Fibroblast of skin of back (primary cell): Measurements from ENCODE around the gene HMX1.

ENCODE experiments used
- DNase-seq: peaks from one replicate; pipeline ENCODE4 v3.0.0-alpha.2; 2013

HMX1 gene

GRCh38 chr4:8867624-8868320, 3.9 kb downstream of the HMX1 start:
- DNase-seq, result no peak

- DNase-seq, result no peak
Measured at GRCh38 chr4:8866828-8867623, 4.6 kb downstream of the HMX1 start.

GRCh38 chr4:8866421-8866820, 5.2 kb downstream of the HMX1 start:
- DNase-seq, result no peak

GRCh38 chr4:8865681-8866310, 5.8 kb downstream of the HMX1 start:
- no peak for DNase-seq

- no peak for DNase-seq
Measured at GRCh38 chr4:8864912-8865680, 6.5 kb downstream of the HMX1 start.

GRCh38 chr4:8863686-8864682, 7.7 kb downstream of the HMX1 start:
- DNase-seq, result no peak

- no peak for DNase-seq
Measured at GRCh38 chr4:8862800-8863685, 8.6 kb downstream of the HMX1 start.

GRCh38 chr4:8862334-8862733, 9.3 kb downstream of the HMX1 start:
- no peak for DNase-seq

GRCh38 chr4:8861576-8862295, 9.9 kb downstream of the HMX1 start:
- no peak for DNase-seq

- no peak for DNase-seq
Measured at GRCh38 chr4:8860892-8861575, 10.6 kb downstream of the HMX1 start.

- DNase-seq, result no peak
Measured at GRCh38 chr4:8860096-8860891, 11.3 kb downstream of the HMX1 start.

GRCh38 chr4:8859550-8860095, 12.0 kb downstream of the HMX1 start:
- no peak for DNase-seq

GRCh38 chr4:8858701-8859210, 12.9 kb downstream of the HMX1 start:
- no peak for DNase-seq

- DNase-seq, result no peak
Measured at GRCh38 chr4:8857766-8858700, 13.6 kb downstream of the HMX1 start.

- DNase-seq, result no peak
Measured at GRCh38 chr4:8856835-8857621, 14.6 kb downstream of the HMX1 start.

- no peak for DNase-seq
Measured at GRCh38 chr4:8855818-8856245, 15.8 kb downstream of the HMX1 start.
